Testis (tissue), 3 donors: Measurements from ENCODE around the gene ERP27. TPM values are rescaled to one million over a fixed set of nuclear protein-coding genes. Genes with fewer than 3 reads are reported as not detected.
A peak's percentile ranks its signal among the peaks of the same experiment; 100 is the strongest.

Experiments used
- DNase-seq: peaks from one replicate; pipeline ENCODE4 v3.0.0-alpha.2; 2019
- H3K27ac ChIP-seq, 2 donors: fragments of 200-600 bp; sonication (generic); one replicate each; pipeline ENCODE4 v1.5.1; 2019
- H3K27me3 ChIP-seq: fragments of 200-600 bp; sonication (generic); one replicate; pipeline ENCODE4 v1.5.1; 2019
- H3K36me3 ChIP-seq: fragments of 200-600 bp; sonication (generic); one replicate; pipeline ENCODE4 v1.5.1; 2017; ENCODE audit warnings: low read depth; ENCODE audit errors: missing control alignments
- H3K4me1 ChIP-seq: fragments of 200-600 bp; sonication (generic); one replicate; pipeline ENCODE4 v1.5.1; 2019
- H3K4me3 ChIP-seq, 2 donors: fragments of 200-600 bp; sonication (generic); one replicate each; pipeline ENCODE4 v1.5.1; 2017 to 2019
- H3K9me3 ChIP-seq: fragments of 200-600 bp; sonication (generic); one replicate; pipeline ENCODE4 v1.5.1; 2017
- CTCF ChIP-seq, 3 experiments: fragments of 450-650 bp in 2 of 3; fragments of 200-600 bp in 1 of 3; sonication (generic) in 1 of 3; IDR thresholded peaks; one replicate each; pipeline ENCODE4 v1.5.1; 2016 to 2019; ENCODE audit warnings: antibody characterized with exemption in 3 of 3, mild to moderate bottlenecking in 2 of 3, moderate library complexity in 1 of 3
- POLR2A ChIP-seq: fragments of 450-650 bp; IDR thresholded peaks from one replicate; pipeline ENCODE4 v1.6.1; 2017; ENCODE audit warnings: antibody characterized with exemption, mild to moderate bottlenecking, moderate library complexity
- WGBS, 2 donors: methylation state at CpG; one replicate each; pipeline ENCODE4 v1.1.5; 2018; 5-methylcytosine and 5-hydroxymethylcytosine counted together
- intact Hi-C: fragments of 100-400 bp; cut with DNase I; formaldehyde crosslinking; loops from one replicate; pipeline ENCODE4 v1.15.1; 2023; ENCODE audit warnings: low total_unique reads
- polyA plus RNA-seq: library from polyadenylated mRNA; stranded (reverse); fragments of 350-450 nt; fragmentation: Illumina TruSeq; extraction: RNeasy Lipid Tissue Mini Kit (QIAGEN cat#74804); gene quantifications from one replicate; pipeline ENCODE4 v1.2.3, GENCODE V29; 2014; ENCODE audit warnings: low read depth, low replicate concordance; ENCODE audit not compliant: insufficient read depth
- total RNA-seq, 2 donors: library from RNA; depleted of rRNA; stranded (reverse); fragments of >200 nt; gene quantifications; one replicate each; pipeline ENCODE4 v1.2.3, GENCODE V29; 2016

The ERP27 gene
- total and polyA plus RNA-seq, 3 donors from 2014 or later = 0.12 to 0.39 (median 0.34) TPM

- Histone ChIP-seq H3K27ac (peak within 1 kb of the TSS; percentile 83 to 85), H3K9me3 (no peaks in the 10 kb centered on the region), H3K4me1 (no peaks in the 10 kb centered on the region), H3K4me3 (peak within 1 kb of the TSS; percentile 42 to 59), H3K36me3 (no peaks in the 10 kb centered on the region), H3K27me3 (no peaks in the 10 kb centered on the region)
- WGBS, 2 donors = 35 to 39% methylated on average over 6 of the region's 6 CpGs
- intact Hi-C loops = no loop called here
- TF ChIP-seq CTCF (IDR thresholded peaks at IDR 0.05) (no peak), POLR2A (no peak)
- peak; percentile 30 for DNase-seq
These were observed 52.6 kb downstream of the ERP27 start, which contains the start of gene MGP for GRCh38 chr12:14885718-14886221. Gene MGP, minus strand, starts transcription at chr12:14885854. Its CDS starts 63 bp downstream, at chr12:14885791.

GRCh38 chr12:14884458-14884878, 53.9 kb downstream of the ERP27 start:
- no peaks in the 10 kb centered on the region for H3K27me3 ChIP-seq
- peak; percentile 87 for DNase-seq
- 14 to 26% methylated on average over 5 of the region's 5 CpGs for WGBS, 2 donors
- intact Hi-C loops = no loop called here
- no peaks in the 10 kb centered on the region for H3K9me3 ChIP-seq
- H3K36me3 ChIP-seq = no peaks in the 10 kb centered on the region
- peak overlapping the region; percentile 42 to 59 for H3K4me3 ChIP-seq
- TF ChIP-seq POLR2A = no peak
- no peak for TF ChIP-seq CTCF (IDR thresholded peaks at IDR 0.05)
- no peaks in the 10 kb centered on the region for H3K4me1 ChIP-seq
- H3K27ac ChIP-seq = peak overlapping the region; percentile 83 to 85

- DNase-seq = no peak
These were observed 54.7 kb downstream of the ERP27 start for GRCh38 chr12:14883686-14884085.

GRCh38 chr12:14880890-14881453, 57.4 kb downstream of the ERP27 start:
- Histone ChIP-seq H3K9me3 (no peaks in the 10 kb centered on the region), H3K27me3 (no peaks in the 10 kb centered on the region), H3K4me1 (no peaks in the 10 kb centered on the region), H3K27ac (no peak overlapping the region), H3K4me3 (no peak overlapping the region), H3K36me3 (no peaks in the 10 kb centered on the region)
- 78 to 83% methylated on average over 6 of the region's 6 CpGs for WGBS, 2 donors
- DNase-seq = no peak
- intact Hi-C loops = no loop called here
- TF ChIP-seq POLR2A (no peak), CTCF (IDR thresholded peaks at IDR 0.05) (no peak)

More at GRCh38 chr12:14883686-14884085, 54.7 kb downstream of the ERP27 start:
- Histone ChIP-seq H3K4me1 (no peaks in the 10 kb centered on the region), H3K9me3 (no peaks in the 10 kb centered on the region), H3K27ac (peak overlapping the region; percentile 83 to 85), H3K36me3 (no peaks in the 10 kb centered on the region), H3K27me3 (no peaks in the 10 kb centered on the region), H3K4me3 (peak overlapping the region in 1 of 2 donors; percentile 59)
- no peak for TF ChIP-seq CTCF (IDR thresholded peaks at IDR 0.05)
- TF ChIP-seq POLR2A = no peak
- WGBS, 2 donors = 59 to 65% methylated on average over 10 of the region's 10 CpGs
- intact Hi-C loops = no loop called here
